Activated CD4-positive, CD25-positive, alpha-beta regulatory T cell (primary cell): Measurements from ENCODE around the gene C2orf76.
A peak's percentile ranks its signal among the peaks of the same experiment; 100 is the strongest.
"Not testable (repeated sequence)": the region's sequence is repeated elsewhere in the genome, so short reads cannot be mapped to it uniquely, and the experiment has no call there.

Experiments used
- DNase-seq, 4 experiments: peaks; one replicate each; lab custom pipeline; 2025; lab: John Stamatoyannopoulos, UW

The C2orf76 gene

DNA sequence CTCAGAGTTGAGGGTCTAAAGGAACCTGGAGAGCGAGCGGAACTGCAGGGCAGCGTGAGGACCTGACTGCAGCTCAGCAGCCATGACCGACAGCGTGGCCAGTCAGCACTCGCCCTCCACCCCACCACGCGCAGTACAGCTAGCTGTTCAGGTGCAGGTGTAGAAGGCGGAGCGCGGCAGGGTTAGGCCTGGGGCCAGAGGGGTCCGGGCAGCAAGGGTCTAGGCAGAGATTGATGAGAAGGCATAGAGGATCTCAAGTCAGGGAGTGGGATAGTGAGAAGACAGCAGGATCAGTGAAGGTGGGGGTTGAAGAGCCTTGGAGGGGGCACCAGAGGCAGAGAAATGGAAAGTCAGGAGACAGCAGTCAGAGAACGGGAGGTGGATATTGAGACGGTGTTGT is 72.0 kb downstream of the C2orf76 start:
- no peak for DNase-seq

DNA sequence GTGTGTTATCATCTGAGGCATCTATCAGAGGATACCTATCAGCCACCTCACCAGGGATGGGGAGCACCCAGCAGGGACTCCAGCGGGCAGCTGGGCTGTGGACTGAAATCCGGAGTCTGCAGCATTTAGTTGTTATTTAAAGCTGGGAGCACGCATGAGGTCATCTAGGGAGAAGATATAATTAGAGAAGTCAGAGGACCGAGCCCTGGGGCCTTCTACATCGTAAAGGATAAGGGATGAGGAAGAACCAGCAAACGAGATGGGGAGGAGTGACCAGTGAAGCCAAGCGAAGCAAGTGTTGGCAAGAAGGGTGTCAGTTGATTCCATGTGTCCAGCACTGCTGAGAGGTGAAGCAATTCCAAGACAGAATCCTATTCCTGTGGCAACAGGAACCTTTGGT is 72.7 kb downstream of the C2orf76 start:
- no peak for DNase-seq

DNA sequence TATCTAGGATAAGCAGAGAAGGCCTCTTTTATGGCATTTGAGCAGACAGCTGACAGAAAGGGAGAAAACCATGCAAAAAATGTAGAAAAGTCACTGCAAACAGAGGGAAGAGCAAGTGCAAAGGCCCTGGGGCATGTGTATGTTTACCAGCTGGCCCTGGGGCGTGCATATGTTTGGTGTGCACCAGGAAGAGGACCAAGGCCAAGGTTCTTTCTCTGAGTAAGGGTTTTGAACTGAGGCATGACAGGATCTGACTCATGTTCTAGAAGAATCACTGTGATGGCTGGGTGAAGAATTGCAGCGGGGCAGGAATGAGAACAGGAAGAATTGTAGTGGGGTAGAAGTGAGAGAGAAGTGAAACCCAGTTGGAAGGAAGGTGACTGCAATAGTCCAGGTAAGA is 73.4 kb downstream of the C2orf76 start:
- no peak for DNase-seq

DNA sequence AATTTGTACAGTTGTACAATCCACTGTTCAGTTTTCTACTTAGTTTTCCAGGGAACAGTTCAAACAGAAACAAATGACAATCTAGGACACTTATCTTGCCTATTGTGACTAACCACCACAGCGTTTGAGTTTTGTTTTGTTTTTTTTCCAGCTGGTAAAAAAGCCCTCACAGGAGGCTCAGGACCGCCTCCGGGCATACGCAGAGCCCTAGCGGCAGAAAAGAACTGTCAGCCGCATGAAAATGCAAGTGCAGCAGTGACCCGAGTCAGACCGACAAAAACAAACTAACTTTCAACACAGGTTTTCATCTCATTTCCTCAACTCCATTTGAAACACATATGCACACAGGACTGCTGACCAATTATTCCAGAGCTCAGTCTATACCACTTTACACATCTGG is 74.4 kb downstream of the C2orf76 start:
- no peak for DNase-seq

DNA sequence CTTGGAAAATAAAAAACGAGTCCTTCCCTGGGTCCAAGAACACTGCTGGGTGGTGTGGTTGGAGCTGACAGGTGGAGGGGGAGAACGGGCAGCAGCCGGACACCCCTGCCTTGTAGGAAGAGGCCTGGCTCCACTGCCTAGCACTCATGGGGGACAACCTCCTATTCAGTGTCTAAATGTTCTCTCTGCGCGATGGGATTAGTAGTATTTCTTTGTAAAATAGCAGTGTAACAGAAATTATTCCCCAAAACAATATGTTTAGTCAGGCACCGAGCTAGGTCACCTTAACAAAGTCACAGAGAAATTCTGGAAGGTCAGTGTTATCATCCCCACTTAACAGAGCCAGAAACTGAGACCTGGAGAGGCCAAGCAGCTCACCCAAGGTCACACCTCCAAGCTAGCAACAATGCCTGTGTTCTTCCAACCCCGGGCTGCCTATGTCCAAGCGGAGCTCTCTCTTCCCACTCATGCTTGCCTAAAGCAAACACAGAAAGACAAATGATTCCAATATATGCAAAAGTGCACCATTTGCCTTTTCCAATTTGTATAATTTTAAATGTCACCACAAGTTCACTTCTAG is 75.0 kb downstream of the C2orf76 start:
- no peak for DNase-seq

DNA sequence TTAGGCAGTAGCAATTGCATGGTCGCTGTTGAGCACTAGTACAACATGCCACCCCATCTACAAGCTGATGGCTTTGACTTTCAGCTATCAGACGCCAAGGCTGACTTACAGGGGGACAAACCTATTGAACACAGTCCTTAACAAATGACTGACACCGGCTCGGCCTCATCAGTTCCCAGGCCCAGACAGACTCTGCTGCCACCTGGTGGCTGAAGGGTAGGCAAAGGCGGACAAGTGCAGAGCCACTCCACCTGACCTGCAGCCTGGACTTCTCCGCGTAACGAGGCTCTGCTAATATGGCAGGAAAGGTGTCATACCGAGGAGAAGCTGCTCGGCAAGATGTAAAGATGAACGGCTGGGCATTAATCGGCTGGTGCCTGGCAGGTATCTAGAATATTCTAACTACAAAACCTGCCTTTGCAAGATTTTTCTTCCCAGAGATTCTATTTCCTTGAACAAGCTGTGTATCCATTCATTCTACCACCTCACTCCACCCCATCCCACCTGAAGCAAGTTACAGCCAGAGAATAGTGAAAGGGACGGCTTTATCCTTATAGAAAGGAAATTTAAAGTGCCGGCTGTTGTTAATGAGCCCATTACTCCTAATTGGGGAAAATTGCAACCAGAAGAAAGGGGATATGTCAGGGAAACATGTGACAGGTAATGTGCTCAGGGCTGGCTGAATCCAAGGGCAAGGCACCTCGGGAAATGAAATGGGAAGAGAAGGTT is 75.6 kb downstream of the C2orf76 start:
- DNase-seq = peak; percentile 26 to 61 (median 56)

DNA sequence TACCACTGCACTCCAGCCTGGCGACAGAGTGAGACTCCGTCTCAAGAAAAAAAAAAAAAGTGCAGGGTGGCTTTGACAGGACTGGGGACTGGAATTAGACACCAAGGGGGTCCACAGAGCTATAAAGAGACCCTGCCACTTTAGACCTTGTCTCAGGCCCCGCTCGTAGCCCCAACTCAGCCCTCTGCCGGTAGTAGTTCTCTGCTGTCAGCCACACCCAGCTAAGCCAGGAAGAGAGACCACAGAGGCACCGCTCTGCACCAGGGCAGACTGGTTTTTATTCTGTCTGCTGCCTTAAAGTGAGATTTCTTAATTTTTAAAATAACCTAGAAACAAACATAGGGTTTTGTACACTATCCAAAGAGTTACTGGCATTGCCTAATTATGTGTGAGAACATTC is 77.0 kb downstream of the C2orf76 start:
- no peak for DNase-seq

DNA sequence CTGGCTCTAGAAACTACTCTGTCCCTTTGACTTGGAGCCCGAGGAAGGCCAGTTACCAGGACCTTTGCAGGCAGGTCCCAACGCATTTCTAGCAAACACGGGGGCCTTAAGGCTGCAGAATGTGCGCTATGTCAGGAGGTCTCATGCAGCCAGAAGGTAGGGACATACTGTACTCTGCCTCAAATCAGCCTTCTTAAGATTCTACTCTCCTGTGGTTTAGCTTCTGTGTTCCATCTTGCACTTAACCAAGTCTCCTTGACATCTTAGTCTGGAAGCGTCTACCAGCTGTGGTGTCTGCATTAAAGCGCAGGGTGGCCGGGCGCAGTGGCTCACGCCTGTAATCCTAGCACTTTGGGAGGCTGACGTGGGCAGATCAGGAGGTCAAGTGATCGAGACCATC is 77.5 kb downstream of the C2orf76 start:
- no peak for DNase-seq

DNA sequence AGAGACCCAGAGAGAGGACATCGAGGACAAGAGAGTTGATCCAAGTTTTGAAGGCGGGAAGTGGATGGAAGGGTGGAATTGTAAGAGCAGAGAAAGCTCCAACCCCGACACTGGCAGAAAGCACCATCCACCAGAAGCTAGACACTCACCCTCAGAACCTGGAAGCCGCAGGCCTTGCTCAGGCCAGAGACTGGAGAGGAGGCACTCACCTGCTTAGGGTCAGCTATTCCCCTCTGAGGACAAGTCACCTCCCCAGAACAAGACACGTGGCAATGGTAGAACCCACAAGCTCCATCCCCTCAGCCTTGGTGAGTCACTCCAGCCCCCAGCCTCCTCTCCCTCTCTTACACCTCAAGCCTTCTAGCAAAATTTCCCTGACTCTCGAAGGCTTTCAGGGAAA is 78.1 kb downstream of the C2orf76 start:
- DNase-seq = no peak

DNA sequence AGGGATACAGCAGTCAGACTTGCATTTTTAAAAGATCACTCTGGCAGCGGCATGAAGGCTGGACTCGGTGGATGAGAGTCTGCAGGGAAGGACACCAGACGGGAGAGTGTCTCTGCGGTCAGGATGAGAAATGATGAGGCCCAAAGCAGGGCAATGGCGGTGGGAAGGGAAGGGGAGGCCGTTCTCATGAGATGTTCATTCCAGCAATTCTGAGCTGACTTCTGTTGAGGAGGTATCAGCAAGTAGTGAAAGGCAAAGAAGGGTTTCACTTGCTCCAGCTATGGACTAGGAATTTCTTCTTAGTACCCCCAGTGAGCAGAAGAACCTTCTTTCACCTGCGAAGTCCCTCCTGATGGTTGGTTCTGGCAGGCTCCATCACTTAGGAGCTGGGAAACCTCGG is 80.0 kb downstream of the C2orf76 start:
- DNase-seq = no peak

DNA sequence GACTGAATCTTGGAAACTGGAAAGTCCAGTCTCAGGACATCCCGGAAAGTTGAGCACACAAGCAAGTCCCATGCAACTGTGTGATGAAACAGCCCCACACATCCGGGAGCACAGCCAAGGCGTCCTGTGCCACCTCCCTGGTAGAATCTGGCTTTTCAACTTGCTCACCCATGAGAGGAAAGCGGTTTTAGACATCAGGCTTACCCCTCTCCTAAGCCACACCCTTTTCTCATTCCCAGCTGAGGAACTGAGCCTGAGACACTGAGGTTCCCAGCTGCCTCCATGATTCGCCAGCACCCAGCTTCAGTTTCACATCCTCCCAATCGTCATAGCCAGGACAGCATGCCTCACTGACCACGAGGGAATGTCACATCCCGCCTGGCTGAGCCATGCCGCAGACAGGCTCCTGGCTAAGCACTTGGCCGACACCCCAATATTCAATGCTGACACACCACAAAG is 82.7 kb downstream of the C2orf76 start:
- DNase-seq = no peak

DNA sequence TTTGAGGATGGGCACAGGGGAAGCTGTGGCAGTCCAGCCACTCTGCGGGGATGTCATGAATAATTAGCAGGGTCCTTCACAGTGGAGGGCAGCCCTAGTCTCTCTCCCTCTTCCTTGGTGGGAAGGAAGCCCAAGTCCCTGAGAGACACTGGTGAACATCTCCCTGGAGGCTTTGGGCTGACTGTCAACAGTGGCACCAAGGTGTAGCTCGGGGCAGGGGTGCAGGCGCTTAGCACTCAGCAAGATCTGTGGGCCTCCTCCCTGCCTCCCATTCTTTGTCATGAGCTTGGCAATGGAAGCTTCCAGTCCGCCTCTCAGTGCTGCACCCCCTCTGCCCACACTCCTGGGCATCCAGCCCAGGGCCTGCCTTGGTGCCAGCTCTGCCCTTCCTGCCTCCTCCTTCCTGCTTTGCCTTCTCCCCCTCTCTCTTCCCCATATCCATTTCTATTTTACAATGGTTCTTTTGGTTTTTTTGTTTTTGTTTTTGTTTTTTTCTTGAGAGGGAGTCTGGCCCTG is 83.6 kb downstream of the C2orf76 start:
- no peak for DNase-seq

DNA sequence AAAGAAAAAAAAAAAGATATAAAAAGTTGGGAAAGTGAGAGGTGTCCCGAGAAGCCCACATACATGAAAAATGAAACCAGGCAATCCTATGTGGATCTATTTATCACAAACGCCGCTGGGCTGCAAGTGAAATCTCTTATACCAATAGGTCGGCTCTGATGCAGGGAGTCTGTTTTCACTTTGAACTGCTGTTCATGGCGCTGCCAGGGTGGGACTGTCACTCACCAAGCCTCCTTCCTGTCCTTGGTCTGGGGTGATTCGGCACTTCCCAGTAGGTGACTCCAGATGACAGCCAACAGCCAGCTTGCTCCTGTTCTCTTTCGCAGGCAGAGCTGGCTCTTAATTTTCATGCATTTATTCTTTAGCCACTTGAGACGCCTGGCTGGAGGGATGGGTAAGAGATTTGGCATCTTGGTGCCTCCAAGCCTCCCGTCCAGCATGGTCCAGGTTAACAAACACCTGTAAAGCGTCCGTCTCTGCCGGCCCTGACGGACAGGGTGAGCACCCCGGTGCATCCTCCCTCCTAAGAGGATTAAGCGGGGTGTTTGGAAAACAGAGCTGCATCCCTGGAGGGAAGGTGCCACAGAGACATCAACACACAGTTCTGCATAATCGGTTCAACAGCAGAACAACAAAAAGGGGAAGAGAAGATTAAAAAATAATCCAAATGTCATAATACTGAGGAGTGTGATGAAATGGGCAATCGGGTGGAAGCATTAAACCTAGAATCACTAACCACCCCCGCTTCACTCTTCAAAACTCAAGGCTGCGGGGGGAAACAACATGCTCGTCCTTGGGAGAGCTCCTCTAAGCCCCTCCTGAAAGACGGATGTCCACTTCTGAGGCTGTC is 84.3 kb downstream of the C2orf76 start:
- DNase-seq = no peak

DNA sequence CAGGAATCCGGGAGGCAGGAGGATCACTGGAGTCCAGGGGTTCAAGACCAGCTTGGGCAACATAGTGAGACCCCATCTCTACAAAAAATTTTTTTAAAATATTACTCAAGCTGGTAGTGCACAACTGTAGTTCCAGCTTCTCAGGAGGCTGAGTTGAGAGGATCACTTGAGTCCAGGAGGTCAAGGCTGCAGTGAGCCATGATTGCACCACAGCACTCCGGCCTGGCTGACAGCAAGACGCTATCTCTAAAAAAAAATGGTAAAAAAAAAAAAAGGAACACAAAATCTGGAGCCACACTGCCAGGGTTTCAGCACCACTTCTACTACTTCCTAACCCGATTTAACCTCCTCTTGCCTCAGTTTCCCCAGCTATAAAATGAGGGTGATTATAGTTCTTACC is 86.0 kb downstream of the C2orf76 start:
- no peak for DNase-seq

DNA sequence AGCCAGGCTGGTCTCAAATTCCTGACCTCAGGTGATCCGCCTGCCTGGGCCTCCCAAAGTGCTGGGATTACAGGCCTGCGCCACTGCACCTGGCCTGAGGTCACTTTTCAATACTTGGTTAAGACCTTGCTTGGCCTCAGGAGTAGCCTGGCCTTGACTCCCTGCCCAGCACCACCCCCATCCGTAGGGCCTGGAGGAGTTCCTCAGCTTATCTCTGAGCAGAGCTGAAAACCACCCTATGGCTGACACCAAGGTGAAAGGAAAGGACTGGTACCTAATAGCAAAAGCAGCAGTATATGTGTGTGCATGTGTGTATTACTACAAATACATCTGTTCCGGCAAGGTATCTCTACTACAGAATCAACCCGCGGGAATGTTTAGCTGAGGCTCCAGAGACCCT is 87.0 kb downstream of the C2orf76 start:
- no peak for DNase-seq

DNA sequence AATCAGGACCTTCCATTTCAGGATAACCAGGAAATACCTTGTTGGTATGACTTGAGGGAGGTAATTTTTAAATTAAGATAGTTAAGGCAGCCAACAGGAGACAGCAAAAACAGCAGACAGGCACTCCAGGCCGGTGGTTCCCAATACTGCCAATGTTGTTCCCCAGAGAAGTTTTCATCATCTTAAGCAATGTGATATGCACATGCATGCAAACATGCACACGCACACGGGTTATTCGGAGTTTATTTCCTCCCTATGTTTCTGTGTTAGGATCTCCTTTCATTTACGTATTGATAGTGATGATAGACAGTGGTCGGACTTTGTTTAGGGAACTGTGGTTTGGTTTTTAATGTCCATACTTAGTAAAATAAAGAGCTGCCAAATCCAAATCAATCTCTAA is 87.7 kb downstream of the C2orf76 start:
- no peak for DNase-seq

DNA sequence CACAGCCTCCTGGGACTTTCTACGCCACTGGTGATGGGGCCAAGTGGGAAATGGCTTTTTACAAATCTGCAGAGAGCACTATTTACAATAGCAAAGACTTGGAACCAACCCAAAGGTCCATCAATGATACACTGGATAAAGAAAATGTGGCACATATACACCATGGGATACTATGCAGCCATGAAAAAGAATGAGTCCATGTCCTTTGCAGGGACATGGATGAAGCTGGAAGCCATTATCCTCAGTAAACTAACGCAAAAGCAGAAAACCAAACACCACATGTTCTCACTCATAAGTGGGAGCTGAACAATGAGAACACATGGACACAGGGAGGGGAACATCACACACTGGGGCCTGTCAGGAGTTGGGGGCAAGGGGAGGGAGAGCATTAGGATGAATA is 88.2 kb downstream of the C2orf76 start:
- not testable (repeated sequence) for DNase-seq

DNA sequence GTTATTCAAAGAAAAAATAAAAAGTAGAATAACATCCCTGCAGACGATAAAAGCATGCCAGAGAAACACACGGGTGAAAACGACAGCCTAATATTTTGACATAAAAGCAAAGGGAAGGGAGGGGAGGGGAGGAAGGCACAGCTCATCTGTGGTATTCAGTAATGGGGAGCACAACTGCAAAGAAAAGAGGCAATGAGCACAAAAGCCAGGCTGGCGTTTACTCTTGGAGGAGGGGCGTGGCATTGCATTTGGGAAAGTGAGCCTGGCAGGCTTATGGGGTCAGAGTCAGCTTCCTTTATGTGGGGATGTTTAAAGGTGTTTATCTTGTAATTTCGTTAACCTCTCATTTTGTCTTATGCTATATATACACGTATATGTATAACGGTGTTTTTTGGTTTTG is 89.8 kb downstream of the C2orf76 start:
- no peak for DNase-seq

DNA sequence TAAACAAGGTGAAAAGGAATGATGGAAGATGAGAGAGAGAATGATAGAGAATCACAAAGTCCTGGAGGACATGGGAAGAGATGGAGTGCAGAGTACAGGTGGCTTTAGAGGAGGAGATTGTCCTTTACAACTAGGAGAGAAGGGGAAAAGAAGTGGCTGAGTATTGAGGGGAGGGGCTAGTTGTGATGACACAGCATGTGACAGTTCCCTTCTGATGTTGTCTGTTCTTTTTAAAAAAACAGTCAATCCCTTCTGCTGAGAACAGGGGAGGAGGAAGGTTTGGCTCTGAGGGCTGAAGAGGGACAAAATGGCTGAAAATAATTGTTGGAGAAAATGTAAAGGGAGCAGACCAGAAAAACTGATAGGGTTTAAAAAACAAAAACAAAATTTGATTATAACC is 99.0 kb downstream of the C2orf76 start:
- DNase-seq = no peak

DNA sequence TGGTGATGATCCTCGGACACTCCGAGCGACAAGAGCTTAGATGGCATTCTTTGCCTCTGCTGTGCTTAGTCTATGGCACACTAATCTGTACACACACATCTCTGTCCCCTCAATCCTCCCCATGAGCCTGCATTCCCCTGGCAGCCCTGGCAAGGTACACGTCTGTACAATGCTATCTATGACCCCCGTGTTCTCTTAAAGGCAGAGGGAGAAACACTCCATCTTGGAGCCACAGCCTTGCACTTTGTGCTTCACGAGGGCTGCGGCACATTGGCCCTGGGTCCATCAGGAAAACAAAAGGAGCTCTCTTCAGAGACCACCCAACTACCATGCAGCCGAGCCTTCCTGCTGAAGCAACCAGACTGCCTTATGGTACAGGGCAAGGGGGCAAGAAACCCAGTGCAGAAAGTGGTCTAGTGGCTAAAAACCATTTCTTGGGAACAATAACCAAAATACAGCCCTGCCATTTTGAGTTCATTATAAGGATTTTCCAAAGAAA is 100.5 kb downstream of the C2orf76 start:
- no peak for DNase-seq

DNA sequence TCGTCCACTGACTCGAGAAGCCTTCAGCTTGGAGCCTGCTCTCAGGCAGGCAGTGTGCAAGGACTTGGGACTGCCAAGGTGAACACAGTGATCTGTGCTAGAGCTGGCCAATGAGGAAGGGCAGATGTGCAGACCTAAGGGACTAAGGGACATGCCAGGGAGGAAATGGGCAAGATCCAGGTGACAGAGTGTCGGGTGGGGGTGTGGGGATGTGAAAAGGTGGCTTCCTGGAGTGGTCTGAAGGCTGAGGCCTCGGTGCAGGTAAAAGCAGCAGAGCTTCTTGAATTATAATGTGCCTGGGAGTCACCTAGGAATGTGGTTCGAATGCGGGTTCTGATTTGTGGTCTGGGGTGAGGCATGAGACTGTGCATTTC is 101.0 kb downstream of the C2orf76 start:
- DNase-seq = no peak

DNA sequence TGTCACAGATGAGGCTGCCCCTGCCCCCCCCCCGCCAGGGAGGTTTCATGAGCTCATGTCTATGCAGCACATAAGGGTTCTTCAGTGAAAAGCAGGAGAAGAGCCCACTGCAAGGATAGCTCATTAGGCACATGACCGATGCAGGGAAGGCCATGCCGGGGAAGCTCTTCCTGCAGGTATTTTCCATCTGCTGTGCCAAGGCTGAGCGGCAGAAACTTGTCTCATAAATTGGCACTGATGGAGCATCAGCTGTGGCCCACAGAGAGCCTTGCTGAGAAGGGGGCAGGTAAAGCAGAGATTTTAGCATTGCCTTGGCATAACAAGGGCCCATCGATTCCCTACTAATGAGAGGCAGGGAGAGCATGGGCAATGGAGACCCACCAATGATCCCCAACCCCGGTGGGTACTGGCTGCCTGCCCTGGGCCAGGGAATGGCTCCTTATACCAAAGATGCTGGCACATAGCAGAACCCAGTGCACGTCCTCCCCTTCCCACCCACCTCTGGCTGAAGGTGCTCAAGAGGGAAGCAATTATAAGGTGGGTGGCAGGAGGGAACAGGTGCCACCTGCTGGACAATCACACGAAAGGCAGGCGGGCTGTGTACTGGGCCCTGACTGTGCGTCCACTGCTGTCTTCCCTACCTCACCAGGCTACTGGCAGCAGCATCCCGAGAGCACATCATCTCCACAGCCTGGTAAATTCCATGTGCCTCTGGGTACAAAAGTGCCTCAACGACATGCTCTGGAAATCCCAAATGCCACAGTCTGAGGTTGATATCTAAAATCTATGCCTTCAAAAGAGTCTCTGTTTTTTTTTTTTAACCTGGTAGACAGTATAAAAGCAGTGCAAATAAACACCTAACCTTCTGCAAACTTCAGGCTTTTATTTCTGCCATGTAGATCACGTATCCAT is 101.6 kb downstream of the C2orf76 start:
- DNase-seq = no peak
